DND-41 (cell line): ENCODE data around the gene SCD5.

Source experiments
- CTCF ChIP-seq: IDR thresholded peaks from 2 replicates; pipeline ENCODE4 v1.5.1; 2012; ENCODE audit warnings: borderline replicate concordance, low read length, moderate library complexity, mild to moderate bottlenecking; ENCODE audit not compliant: poor library complexity, severe bottlenecking; ENCODE audit errors: extremely low read depth
- EZH2 ChIP-seq: IDR thresholded peaks from 3 replicates; pipeline ENCODE4 v1.6.1; 2012; ENCODE audit warnings: borderline replicate concordance, low read depth, mild to moderate bottlenecking, moderate library complexity, low read length, inconsistent platforms; ENCODE audit not compliant: severe bottlenecking

- TF ChIP-seq EZH2 (no peak), CTCF (no peak)
Observed at GRCh38 chr4:82642331-82642730, 156.3 kb downstream of the SCD5 start.
